HG03575 (cell line): ENCODE measurements around the gene GNA12.

Experiments
- ATAC-seq: cut with Tn5 transposase; IDR thresholded peaks from one replicate; pipeline ENCODE4 v1.9.1; 2021; ENCODE audit not compliant: unreplicated experiment, insufficient number of reproducible peaks, low FRiP score; ENCODE audit errors: extremely low read depth

GNA12 gene

DNA sequence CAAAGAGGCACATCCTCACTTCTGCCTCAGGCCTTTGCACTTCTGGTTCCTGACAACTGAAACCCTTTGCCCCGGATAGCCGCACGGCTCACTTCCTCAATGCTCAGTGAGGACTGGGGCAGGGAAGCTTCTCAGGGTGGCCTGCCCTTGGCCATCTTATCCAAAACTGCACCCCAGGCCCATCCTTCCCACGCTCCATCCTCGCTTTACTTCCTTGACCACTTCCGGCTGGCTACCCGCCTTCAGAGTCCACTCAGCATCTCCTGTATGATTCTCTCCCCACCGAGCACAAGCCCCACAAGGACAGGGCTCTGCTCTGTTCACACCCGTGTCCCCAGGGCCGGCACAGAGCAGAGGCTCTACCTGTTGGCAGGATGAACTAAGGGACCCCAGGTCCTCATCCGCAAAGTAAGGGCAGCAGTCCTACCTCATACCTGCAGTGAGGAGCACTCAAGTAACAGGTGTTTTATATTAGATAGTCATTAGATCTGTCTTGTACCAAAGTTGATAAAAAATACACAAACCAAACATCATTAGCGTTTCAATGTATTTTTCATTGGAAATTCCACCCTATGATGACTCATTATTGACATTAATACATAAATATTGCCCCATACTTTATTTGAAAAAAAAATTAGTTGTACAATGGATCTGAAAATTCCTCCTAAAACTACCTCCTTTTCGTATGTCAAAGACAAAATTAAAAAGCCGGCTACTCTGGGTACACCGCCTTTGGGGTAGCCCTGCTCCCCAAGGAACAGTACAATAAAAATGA is 35.0 kb downstream of the GNA12 start:
- no peak for ATAC-seq

DNA sequence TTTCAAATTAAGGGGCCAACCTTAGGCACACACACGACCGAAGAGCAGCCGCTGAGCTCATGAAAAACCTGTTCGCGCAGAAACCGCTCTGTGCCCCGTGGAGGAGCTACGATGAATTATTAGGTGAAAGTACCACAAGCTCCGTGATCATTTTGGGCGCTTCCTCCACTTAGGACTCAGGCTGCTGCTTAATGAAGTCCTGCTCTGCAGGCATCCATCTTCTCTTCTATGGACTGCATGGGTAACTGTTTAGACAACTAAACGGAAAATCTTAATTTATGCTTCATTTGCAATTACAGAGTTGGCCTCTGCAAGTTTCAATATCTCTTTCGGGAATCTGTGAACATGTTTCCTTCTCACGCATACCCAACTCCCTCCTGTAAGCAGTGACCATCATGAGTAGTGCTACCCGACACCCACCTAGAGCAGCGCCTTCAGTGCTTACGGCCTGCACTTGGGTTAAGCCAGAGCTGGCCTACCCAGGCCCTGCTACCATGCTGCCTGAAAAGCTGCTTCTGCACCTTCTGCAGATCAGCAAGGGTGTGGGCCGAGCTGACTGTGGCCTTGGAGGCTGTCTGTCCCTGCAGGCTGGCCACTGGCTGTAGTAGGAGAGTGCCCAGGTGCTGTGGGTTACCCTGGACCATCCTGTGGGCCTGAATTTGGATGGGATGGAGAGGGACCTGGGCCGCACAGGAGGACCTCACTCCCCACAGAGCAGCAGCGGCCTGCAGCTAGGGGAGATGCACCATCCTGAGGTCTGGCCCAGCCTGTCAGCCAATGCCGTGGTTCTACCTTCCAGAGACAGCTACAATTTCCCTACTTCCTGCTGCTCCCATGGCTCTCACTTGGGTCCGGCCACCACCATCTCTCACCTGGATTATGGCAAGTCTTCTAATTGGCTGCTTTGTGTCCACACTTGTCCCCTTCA is 36.0 kb downstream of the GNA12 start:
- ATAC-seq, result no peak

DNA sequence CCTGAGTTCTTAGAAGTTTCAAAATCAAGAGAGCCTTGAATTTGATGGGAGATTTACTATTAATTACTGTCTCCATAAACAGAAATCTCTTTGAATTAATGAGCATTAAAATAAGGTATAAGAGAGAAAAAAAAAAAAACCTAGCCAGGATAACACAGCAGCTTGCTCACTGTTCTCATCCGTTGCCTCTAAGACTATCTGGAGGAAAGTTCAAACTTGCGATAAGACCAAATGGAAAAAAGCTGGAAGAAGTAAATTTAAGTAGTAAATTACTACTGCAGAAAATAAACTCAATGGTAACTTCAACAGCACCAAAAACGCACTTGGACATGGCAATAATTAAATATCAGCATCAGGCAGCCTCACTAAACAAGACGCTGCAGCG is 36.7 kb downstream of the GNA12 start:
- ATAC-seq, result no peak

DNA sequence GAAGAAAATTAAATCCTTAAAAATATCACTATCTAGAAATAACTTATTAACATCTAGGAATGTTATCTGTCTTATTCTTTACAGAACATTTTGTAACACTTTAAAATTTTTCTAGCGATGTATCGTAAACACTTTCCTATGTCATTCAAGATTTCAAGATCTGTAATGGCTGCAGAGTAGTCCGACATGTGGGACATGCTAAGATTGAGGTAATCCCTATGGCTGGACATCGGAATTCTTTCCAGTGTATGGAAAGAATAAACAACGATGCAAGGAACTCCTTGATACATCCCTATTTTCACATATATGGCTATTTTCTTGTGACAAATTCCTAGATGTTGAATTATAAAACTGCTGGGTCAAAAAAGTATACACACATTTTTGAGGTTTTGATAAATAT is 37.5 kb downstream of the GNA12 start:
- ATAC-seq, result no peak

DNA sequence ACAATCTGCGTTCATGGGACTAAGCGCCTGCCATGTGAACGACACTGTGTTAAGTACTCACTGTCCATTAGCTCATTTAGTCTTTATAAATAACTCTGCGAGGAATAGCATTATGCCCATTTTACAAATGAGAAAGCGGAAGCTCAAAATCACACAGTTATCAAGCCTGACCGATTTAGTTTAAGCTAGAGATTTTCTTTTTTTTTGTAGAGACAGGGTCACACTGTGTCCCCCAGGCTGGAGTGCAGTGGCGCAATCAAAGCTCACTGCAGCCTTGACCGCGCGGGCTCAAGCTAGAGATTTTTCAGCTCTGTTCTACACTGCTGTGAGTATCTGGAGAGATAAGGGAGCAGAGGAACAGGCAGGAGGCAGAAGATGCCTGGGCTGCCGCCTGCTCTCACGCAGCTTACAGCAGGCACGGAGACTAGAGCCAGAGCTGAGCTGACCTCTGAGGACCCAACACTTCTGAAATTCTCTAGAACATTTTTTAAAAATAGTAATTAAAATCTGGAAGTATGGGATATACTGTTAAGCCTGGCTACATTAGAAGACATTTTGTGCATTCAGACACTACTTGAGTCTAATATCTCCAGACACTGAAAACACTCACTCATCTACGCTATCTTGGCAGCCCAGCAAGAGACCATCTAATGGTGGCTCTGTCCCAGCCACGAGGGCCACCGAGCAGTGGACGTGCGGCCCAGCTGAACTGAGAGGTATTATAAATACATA is 38.7 kb downstream of the GNA12 start:
- no peak for ATAC-seq

DNA sequence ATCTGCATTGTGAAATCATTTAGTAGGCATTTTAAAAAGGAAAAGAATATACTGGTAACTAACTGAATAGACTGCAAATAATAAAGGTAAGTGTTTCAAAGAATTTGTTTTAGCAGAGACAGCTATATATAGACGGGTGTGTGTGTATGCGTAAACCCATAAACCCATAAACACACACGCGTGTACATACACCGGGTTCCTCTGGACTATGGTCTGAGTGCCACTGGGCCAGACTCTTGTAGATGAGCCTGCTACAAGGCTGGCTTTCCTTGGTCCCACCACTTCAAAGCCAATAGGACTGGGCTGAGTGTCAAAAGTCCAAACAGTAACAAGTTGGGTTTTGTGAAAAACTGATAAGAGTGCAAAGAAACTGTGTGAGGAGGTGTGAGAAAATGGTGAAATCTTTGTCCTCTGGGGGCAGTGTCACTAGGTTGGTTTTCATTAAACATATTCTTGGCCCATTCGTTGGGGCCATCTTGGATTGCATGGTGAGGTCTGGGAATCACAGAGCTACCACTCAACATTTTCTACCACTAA is 39.8 kb downstream of the GNA12 start:
- ATAC-seq, result no peak

DNA sequence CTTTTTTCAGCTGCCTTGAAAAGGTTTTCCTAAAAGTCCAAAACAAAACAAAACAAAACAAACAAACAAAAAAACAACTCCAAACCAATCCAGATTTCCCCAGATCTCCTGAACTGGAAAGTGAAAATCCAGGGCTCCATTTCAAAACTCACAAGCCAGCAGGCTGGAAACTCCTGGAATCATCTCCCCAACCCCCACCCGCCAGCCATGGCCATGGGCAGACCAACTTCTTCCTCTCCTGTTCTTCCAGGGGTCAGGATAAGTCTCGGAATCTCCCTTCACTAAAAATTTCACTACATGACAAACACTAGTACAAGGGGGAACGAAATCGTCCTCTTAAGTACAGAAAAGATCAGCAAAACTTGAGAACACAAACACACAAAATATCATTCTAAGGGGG is 40.4 kb downstream of the GNA12 start:
- ATAC-seq, result no peak

DNA sequence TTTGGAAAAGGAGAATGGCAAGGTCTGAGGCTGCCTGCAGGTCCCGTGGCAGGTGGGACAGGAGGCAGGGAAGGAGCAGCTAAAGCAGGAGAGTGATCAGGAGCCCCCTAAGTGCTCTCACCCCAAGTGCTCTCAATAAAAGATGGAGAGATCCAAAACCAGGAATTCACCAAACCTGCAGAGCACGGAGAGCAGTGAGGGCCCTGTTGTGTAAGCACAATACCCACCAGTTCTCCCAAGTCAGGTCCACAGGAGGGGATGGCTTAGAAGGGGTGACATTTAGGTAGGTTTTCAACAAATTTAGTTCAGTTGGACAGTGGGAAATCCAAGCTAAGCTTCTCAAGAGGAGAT is 40.8 kb downstream of the GNA12 start:
- no peak for ATAC-seq

DNA sequence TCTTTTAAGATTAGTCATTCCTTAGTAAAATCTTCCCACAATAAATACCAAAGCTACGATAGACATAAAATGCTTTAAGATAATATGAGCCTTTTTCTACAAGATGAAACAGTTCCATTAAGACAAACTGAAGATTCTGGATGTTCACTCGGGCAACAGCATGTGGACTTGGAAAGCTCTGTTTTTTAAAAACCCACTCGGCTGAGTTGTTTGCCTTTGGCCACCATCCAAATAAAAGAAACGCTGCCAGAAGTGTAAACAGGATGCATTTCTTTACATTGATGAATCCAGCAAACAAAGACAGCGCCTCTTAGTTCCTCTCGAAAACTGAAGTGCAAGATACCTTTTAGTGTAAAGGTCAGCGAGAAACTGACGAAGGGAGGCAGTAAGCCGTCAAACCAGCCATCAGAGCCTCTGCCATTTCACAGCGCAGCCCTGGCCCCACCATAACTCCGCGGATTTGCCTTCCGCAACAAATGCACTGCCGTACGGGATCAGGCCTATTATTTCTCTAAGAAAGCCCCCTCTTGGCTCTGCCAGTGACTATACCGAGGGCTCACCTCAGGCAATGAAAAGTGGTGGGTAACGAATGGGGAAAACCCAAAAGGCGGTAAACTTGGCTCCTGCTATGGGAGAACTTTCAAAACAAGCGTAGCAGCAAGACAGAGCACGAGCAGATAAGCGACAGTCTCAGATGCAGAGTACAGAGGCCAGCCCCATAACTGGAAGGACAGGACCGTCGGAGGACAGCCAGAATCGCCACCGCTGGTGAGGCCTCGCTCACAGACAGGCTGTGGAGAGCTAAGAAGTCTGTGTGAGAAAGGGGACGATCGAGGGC is 41.4 kb downstream of the GNA12 start:
- ATAC-seq, result no peak

DNA sequence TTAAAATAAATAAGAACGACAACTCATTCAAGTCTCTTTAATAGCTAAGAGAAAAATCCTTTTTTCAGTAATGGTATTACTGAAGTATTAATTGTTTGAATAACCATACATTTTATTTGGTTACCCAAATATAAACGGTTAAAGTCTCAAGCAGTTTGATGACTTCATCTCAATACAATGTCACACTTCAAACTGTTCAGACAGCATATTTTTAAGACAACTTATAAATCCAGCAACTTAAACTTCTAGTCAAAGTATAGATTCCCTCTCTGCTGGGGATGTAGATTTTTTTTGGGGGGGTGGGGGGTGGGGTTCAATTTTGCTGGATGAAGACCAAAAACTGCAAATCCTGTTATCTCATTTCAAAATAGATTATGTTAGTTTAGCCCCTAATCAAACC is 42.0 kb downstream of the GNA12 start:
- ATAC-seq, result no peak

DNA sequence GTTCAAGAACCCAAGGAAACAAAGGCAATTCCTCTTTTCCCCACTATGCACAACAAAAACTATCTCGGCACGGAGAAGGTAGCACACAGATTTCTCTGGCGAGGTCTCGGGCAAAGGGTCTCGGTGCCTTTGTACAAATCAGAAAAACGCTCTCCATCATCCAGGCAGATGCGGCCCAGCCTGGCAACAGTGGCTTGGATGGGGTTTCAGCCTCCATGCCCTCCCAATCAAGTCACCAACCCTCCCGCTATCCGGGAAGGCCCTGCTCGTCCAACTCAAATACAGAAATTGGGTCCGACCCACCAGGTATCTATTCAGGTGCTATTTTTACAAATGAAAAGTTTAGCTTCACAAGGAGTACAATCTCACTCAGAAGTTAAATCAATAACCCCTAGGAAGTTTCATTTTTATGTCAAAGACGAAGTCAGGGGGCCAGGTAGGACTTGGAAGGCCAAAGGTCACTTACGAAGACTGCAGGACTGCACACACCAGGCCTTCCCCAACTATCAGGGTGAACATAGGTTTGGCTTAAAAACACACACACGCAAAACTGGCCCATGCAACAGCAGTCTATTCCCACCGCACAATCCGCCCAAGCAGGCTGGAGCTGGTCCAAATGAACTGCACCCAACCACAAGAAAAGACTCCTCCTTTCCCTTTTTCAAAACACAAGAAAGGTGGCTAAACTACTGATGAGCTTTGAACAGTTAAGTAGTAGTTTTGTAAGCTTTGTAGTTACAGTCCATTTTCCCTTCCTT is 43.0 kb downstream of the GNA12 start:
- ATAC-seq, result no peak

DNA sequence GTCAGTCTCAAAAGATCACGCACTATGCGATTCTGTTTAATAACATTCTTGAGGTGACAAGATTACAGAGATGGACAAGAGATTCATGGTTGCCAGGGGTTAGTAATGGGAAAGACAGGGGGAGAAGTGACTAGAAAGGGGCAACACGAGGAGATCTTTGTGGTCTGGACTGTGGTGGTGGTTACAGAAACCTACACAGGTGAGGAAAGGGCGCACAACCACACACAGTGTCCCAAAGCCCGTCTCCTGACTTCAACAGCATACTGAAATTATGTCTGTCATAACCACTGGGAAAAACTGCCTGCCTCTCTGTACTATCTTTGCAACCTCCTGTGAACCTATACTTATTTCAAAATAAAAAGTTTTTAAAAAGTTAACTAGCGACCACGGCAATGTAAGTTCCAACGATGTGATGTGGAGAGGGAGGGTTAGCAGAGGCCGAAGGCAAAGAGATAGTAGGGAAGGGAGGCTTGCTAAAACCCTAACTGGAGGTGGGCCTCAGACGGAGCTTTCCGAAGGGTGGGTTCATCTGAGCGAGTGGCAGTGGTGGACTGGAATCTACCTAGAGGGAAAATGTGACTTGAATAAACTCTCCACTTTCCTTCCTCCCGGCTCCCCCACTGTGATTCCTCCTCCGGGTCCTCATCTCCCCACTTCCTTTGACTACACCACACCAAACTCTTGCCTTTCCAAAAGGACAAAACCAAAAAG is 43.7 kb downstream of the GNA12 start:
- ATAC-seq, result no peak

DNA sequence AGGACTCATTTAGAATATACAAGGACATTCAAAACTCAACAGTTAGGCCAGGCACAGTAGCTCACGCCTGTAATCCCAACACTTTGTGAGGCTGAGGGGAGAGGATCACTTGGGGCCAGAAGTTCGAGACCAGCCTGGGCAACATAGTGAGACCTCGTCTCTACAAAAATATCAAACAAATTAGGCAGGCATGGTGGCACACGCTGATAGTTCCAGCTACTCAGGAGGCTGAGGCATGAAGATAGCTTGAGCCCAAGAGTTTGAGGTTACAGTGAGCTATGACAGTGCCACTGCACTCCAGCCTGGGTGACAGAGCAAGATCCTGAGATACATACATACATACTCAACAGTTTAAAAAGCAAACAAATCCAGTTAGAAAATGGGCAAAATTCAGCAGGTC is 44.9 kb downstream of the GNA12 start:
- no peak for ATAC-seq

DNA sequence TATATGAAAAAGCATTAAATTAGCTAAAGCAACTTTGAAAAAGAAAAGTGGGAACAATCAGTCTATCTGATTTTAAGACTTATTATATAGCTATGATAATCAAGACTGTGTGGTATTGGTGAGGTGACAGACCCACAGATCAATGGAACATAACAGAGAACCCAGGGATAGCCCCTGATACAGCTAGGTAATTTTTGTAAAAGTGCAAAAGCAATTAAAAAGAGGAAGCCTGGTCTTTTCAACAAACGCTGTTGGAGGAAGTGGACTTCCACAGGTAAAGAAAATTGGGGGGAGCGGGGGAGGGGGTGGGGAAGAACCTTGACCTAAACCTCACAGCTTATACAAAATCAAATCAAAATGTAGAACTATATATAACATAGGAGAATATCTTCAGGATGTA is 45.4 kb downstream of the GNA12 start:
- ATAC-seq, result no peak

DNA sequence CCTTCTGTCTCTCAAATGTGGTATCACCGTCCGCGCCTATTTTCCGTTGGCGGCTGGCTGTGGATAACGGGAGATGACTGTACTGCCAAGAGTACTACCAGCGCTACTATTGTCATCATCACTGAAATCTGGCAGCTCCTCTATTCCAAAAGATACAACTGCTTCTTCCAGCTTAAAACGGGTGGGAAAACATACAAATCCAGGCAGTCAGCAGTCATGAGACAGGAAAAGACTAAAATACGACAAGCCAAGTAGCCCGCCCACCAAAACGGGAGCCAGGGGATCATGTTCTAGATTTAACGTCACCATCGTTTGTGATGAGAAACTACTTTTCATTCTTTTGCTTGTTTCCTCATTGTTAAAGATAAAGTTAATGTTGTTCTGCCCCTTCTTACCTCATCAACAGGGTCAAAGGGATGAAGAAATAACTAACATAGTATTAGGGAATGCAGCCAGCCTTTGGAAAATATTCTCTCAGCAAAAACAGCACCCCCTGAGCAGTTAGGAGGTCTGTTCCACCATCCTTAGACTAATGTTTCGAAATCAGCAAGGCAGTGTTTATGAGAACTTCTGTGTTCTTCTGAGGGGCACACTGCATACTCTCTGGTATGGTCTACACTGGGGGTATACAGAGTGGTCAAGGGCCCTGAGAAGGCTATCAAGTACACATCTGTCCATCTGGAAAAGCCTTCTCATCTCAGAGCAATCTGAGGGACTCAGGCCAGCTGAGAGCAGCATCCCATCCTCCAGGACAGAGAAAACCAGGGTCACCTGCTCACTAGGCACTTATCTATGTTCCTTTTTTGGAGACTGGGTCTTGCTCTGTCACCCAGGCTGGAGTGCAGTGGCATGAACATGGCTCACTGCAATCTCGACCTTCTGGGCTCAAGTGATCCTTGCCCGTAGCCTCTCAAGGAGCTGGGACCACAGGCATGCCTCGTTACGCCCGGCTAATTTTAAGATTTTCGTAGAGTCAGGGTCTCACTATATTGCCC is 47.5 kb downstream of the GNA12 start:
- ATAC-seq, result no peak

DNA sequence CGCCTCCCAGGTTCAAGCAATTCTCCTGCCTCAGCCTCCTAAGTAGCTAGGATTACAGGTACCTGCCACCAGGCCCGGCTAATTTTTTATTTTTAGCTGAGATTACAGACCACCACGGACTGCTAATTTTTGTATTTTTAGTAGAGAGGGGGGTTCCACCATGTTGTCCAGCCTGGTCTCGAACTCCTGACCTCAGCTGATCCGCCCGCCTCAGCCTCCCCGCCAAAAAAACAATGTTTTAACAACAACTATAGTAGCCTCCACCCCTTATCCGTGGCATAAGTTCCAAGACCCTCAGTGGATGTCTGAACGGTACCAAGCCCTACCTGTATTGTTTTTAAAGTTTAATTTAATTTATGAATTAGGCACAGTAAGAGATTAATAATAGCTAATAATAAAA is 48.2 kb downstream of the GNA12 start:
- no peak for ATAC-seq
